ENCODE data around the gene TMEM270.

GRCh38 chr7:73830681-73831583 is 30.0 kb upstream of the TMEM270 start, which contains the start of gene CLDN4:
- TF ChIP-seq GATA2 (IDR thresholded peaks at IDR 0.05; ENCODE audit: low read depth, low read length) (no peak), GATA3 (IDR thresholded peaks at IDR 0.05; ENCODE audit: low read depth, low read length) (no peak)
